VCaP (cell line): Measurements from ENCODE around the gene ABCB9.

ENCODE experiments used
- H3K27ac ChIP-seq: fragments of 450-650 bp; 2 replicates; pipeline ENCODE4 v1.5.1; 2017
- CTCF ChIP-seq: fragments of 450-650 bp; conservative IDR thresholded peaks from 2 replicates; pipeline ENCODE4 v1.5.1; 2017; ENCODE audit warnings: mild to moderate bottlenecking, moderate library complexity

The ABCB9 gene

GRCh38 chr12:122998316-122998715, 32.1 kb upstream of the ABCB9 start:
- TF ChIP-seq CTCF, result no peak
- H3K27ac ChIP-seq, result no peak overlapping the region

GRCh38 chr12:122997343-122998250, 31.3 kb upstream of the ABCB9 start:
- TF ChIP-seq CTCF, result no peak
- H3K27ac ChIP-seq, result no peak overlapping the region

GRCh38 chr12:122996621-122997342, 30.5 kb upstream of the ABCB9 start:
- H3K27ac ChIP-seq, result no peak overlapping the region
- no peak for TF ChIP-seq CTCF

- H3K27ac ChIP-seq, result no peak overlapping the region
- TF ChIP-seq CTCF, result no peak
Observed at GRCh38 chr12:122996188-122996601, 29.9 kb upstream of the ABCB9 start.

- H3K27ac ChIP-seq, result no peak overlapping the region
- TF ChIP-seq CTCF, result no peak
Observed at GRCh38 chr12:122995503-122996187, 29.4 kb upstream of the ABCB9 start.

GRCh38 chr12:122994781-122995502, 28.7 kb upstream of the ABCB9 start:
- no peak overlapping the region for H3K27ac ChIP-seq
- no peak for TF ChIP-seq CTCF
